ENCODE measurements around the gene FAM3C. TPM values are rescaled to one million over a fixed set of nuclear protein-coding genes. Genes with fewer than 3 reads are reported as not detected.
A peak's percentile ranks its signal among the peaks of the same experiment; 100 is the strongest.

The FAM3C gene
- total and polyA plus RNA-seq, 2 of the 4 experiments (the other 2 are of a cell fraction) = 11.5 to 45.8 TPM

DNA sequence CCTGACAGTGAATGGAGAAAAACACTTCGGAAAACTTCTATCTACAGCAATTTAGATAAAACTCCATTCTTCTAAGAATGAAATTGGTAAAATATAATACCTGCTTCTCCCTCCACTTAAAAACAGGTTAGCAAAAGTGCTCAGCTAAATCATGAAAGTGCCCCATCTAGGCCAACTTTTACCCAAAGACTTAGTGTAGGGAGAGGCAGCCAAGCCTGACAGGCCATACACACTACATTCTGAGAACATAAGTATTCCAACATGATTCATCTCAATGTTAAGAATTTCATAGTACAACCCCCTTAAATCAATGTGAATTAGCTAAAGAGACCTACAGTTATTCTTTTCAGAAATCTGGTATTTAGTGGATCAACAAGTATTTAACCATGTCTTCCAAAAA, 7.2 kb downstream of the FAM3C start:
- H3K36me3 ChIP-seq (ENCODE audit: control insufficient read depth, insufficient read depth, low read length) = peaks cover 3% of the 10 kb centered on the region
- no peak overlapping the region for H3K23ac ChIP-seq (ENCODE audit: low read depth, low read length)
- no peak overlapping the region for H3K18ac ChIP-seq (ENCODE audit: low read depth, low read length)
- no peak overlapping the region for H2BK20ac ChIP-seq (ENCODE audit: low read depth, low read length)
- no peak overlapping the region for H2BK5ac ChIP-seq (ENCODE audit: low read depth, low read length, poor library complexity, severe bottlenecking)
- H3K4ac ChIP-seq (ENCODE audit: low read depth, low read length) = no peak overlapping the region
- no peak overlapping the region for H2BK15ac ChIP-seq (ENCODE audit: low read depth, low read length)
- in situ Hi-C loops (cut with MboI; ENCODE audit: low sequenced_read_pairs) = no loop called here
- dilution Hi-C loops (cut with HindIII; ENCODE audit: low sequenced_read_pairs, unreplicated experiment) = no loop called here
- H3K9ac ChIP-seq (ENCODE audit: low read depth, low read length) = no peak overlapping the region
- H3K4me2 ChIP-seq (ENCODE audit: low read depth, low read length) = no peak overlapping the region
- ATAC-seq (ENCODE audit: low read depth) (0 out of 2 replicates have a peak, but pooled peaks have one; percentile 24), DNase-seq (no peak)
- H4K8ac ChIP-seq (ENCODE audit: low read depth in 2 of 2, low read length in 2 of 2) = no peak overlapping the region
- H3K14ac ChIP-seq (replicated peaks; ENCODE audit: low read depth, low read length) = no peak overlapping the region
- H2AK9ac ChIP-seq (replicated peaks; ENCODE audit: low read depth, low read length, poor library complexity) = no peak overlapping the region
- H4K91ac ChIP-seq (ENCODE audit: insufficient read depth, low read depth, low read length) = no peak overlapping the region
- intact Hi-C loops (cut with micrococcal nuclease) = no loop called here
- H3K4me1 ChIP-seq (ENCODE audit: control insufficient read depth, insufficient read depth, low read length) = 0 out of 2 replicates have a peak, but pooled peaks cover under 1% of the 10 kb centered on the region
- no peak overlapping the region for H3K56ac ChIP-seq (ENCODE audit: extremely low read depth, insufficient read depth, low read length)
- H2AFZ ChIP-seq (replicated peaks; ENCODE audit: low read length, poor library complexity) = no peak overlapping the region
- peaks cover 23% of the 10 kb centered on the region for H4K20me1 ChIP-seq (ENCODE audit: insufficient read depth, low read length)
- no CpG with 5 or more reads among the region's 1 CpG for WGBS, 2 experiments (ENCODE audit: extremely low coverage in 2 of 2, insufficient read length in 1 of 2)
- ChIA-PET POLR2A (ENCODE audit: unreplicated experiment) (no interaction called here), CTCF (no interaction called here)
- H3K4me3 ChIP-seq (ENCODE audit: insufficient read depth, low read depth, low read length) = no peak overlapping the region
- TF ChIP-seq, protein P1, sequence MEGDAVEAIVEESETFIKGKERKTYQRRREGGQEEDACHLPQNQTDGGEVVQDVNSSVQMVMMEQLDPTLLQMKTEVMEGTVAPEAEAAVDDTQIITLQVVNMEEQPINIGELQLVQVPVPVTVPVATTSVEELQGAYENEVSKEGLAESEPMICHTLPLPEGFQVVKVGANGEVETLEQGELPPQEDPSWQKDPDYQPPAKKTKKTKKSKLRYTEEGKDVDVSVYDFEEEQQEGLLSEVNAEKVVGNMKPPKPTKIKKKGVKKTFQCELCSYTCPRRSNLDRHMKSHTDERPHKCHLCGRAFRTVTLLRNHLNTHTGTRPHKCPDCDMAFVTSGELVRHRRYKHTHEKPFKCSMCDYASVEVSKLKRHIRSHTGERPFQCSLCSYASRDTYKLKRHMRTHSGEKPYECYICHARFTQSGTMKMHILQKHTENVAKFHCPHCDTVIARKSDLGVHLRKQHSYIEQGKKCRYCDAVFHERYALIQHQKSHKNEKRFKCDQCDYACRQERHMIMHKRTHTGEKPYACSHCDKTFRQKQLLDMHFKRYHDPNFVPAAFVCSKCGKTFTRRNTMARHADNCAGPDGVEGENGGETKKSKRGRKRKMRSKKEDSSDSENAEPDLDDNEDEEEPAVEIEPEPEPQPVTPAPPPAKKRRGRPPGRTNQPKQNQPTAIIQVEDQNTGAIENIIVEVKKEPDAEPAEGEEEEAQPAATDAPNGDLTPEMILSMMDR (conservative IDR thresholded peaks at IDR 0.05; ENCODE audit: low read depth, low read length) = no peak
- TF ChIP-seq, protein P2, sequence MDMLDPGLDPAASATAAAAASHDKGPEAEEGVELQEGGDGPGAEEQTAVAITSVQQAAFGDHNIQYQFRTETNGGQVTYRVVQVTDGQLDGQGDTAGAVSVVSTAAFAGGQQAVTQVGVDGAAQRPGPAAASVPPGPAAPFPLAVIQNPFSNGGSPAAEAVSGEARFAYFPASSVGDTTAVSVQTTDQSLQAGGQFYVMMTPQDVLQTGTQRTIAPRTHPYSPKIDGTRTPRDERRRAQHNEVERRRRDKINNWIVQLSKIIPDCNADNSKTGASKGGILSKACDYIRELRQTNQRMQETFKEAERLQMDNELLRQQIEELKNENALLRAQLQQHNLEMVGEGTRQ (IDR thresholded peaks at IDR 0.05; ENCODE audit: low read depth, low read length) = no peak
- no peak for TF ChIP-seq RCOR1 (IDR thresholded peaks at IDR 0.05; ENCODE audit: insufficient replicate concordance, low read length)
- TF ChIP-seq SMC3 (IDR thresholded peaks at IDR 0.05; ENCODE audit: low read depth, low read length) = no peak
- TF ChIP-seq MAZ (IDR thresholded peaks at IDR 0.05; ENCODE audit: borderline replicate concordance, low read depth, low read length) = no peak
- TF ChIP-seq CHD1 (IDR thresholded peaks at IDR 0.05; ENCODE audit: low read depth, low read length) = no peak
- no peak for TF ChIP-seq FOS (IDR thresholded peaks at IDR 0.05; ENCODE audit: low read depth, low read length)
- no peak for TF ChIP-seq BHLHE40 (IDR thresholded peaks at IDR 0.05; ENCODE audit: low read depth, low read length)
- TF ChIP-seq MXI1 (IDR thresholded peaks at IDR 0.05; ENCODE audit: borderline replicate concordance, low read depth, low read length) = no peak
- TF ChIP-seq POLR2A (IDR thresholded peaks at IDR 0.05; ENCODE audit: low read depth, low read length) = no peak
- BruUV-seq (replicated peaks) = no TSS peak
- no peaks in the 10 kb centered on the region for H3K9me3 ChIP-seq (ENCODE audit: control insufficient read depth, insufficient read depth, low read length)
- H3K27me3 ChIP-seq (ENCODE audit: control insufficient read depth, insufficient read depth, low read length) = no peaks in the 10 kb centered on the region
- peaks cover 32 to 53% of the 10 kb centered on the region in 2 experiments for H3K79me1 ChIP-seq (ENCODE audit: low read depth in 1 of 2, low read length in 2 of 2)
- peaks cover 5% of the 10 kb centered on the region; the same call in 1 of the 2 replicates for H3K9me1 ChIP-seq (ENCODE audit: insufficient read depth, low read length)
- no peak overlapping the region for H2BK120ac ChIP-seq (ENCODE audit: low read depth, low read length)
- no peak overlapping the region for H4K5ac ChIP-seq (ENCODE audit: low read depth, low read length)
- no peak overlapping the region for H3K27ac ChIP-seq (ENCODE audit: insufficient read depth, low read length)
- no peak overlapping the region for H2AK5ac ChIP-seq (ENCODE audit: low read depth, low read length)

Data from IMR-90 (cell line).